Esophagus muscularis mucosa (tissue), 2 donors: Measurements from ENCODE around the gene NRCAM.

Experiments
- EP300 ChIP-seq: sonication (generic); formaldehyde crosslinking; IDR thresholded peaks from one replicate; pipeline ENCODE4 v1.6.1; 2017; ENCODE audit warnings: antibody characterized with exemption
- POLR2A ChIP-seq: fragments of 450-650 bp; IDR thresholded peaks from one replicate; pipeline ENCODE4 v1.6.1; 2017; ENCODE audit warnings: antibody characterized with exemption, moderate library complexity, mild to moderate bottlenecking, low read depth

GRCh38 chr7:108404509-108405420 is 51.5 kb downstream of the NRCAM start:
- TF ChIP-seq POLR2A: no peak
- no peak for TF ChIP-seq EP300
